Measurements from ENCODE around the gene B4GALT2. TPM values are rescaled to one million over a fixed set of nuclear protein-coding genes. Genes with fewer than 3 reads are reported as not detected.
A peak's percentile ranks its signal among the peaks of the same experiment; 100 is the strongest.

Gene B4GALT2
- total RNA-seq, 4 donors from 2014 or later = 45.3 to 94.5 (median 77.5) TPM

DNA sequence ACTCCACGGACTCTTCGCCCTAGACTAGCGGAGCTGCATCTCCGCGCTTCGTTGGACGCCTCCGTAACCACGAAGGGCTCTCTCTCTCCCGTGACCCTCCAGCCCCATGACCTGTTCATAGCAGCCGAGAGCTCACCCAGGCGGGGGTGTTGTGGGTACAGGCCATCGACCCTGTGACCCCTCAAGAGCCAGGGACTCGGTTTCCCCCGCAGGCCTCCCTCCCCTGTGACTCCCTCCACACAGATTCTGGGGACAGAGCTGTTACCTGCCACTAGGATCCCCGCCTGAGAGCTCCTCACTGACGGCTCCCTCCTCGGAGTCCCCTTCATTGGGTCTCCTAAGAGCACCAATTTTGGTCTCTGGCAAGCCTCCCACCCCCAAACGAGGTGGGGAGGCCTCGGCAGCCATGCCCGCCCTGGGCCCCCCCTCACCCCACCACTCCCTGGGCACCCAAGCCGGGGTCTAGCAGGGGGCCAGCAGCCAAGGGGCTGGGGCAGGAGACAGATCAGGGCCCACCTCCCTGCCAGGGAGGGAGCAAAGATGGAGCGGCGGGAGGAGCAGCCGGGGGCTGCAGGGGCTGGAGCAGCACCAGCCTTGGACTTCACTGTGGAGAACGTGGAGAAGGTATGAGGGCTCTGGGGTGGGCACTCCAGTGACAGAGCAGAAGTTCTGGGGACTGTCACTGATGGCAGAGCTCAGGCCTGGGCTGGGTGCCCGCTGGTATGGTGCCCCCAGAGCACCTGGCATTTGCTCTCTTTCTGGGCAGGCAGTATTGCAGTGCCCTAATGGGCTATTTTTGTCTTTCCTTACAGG, 31.7 kb upstream of the B4GALT2 start:
- peaks cover 0 to 22% (median 18%) of the 10 kb centered on the region in 4 donors for H3K36me3 ChIP-seq
- 2% methylated on average over 10 of the region's 27 CpGs for WGBS
- no peaks in the 10 kb centered on the region for H3K27me3 ChIP-seq
- peak overlapping the region; percentile 92 to 97 (median 94) for H3K27ac ChIP-seq (replicated peaks in 1 of 4)
- no peaks in the 10 kb centered on the region for H3K9me3 ChIP-seq
- no peak for DNase-seq (ENCODE audit: extremely low spot score)
- TF ChIP-seq EP300 (IDR thresholded peaks at IDR 0.05) = no peak
- TF ChIP-seq, protein P1, sequence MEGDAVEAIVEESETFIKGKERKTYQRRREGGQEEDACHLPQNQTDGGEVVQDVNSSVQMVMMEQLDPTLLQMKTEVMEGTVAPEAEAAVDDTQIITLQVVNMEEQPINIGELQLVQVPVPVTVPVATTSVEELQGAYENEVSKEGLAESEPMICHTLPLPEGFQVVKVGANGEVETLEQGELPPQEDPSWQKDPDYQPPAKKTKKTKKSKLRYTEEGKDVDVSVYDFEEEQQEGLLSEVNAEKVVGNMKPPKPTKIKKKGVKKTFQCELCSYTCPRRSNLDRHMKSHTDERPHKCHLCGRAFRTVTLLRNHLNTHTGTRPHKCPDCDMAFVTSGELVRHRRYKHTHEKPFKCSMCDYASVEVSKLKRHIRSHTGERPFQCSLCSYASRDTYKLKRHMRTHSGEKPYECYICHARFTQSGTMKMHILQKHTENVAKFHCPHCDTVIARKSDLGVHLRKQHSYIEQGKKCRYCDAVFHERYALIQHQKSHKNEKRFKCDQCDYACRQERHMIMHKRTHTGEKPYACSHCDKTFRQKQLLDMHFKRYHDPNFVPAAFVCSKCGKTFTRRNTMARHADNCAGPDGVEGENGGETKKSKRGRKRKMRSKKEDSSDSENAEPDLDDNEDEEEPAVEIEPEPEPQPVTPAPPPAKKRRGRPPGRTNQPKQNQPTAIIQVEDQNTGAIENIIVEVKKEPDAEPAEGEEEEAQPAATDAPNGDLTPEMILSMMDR (IDR thresholded peaks at IDR 0.05) = no peak
- peak overlapping the region; percentile 72 to 86 (median 84) for H3K4me3 ChIP-seq
- intact Hi-C loops (cut with DNase I) = no loop called here
- peaks cover 42 to 56% (median 47%) of the 10 kb centered on the region in 4 donors for H3K4me1 ChIP-seq

DNA sequence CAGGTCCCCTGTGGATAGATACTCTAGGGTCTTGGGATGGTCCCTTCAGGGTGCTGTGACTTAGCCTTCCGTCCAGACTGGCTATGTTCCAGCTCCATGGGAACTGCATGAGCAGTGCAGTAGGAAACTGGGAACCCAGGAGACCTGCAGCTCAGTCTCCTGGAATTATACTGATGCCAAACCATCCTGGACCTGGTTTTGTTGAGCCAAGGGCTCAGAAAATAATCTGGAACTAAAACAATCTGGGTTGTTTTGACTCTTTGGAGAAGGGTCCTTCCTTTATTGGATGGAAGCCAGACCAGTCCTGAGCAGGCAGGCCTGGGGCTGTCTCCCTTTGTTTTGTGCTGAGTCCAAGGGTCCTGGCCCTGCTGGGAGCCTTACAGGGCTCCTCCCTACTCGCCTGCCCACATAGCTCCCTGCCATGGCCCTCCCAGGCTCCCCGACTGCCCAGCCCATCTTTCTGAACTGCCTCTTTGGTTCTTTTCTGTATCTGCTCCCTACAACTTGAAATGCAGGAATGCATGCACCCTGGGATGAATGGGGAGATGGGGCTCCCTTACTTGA, 31.1 kb upstream of the B4GALT2 start:
- Histone ChIP-seq H3K4me1 (peaks cover 42 to 56% (median 49%) of the 10 kb centered on the region in 4 donors), H3K27me3 (no peaks in the 10 kb centered on the region), H3K27ac (replicated peaks in 1 of 4) (peak overlapping the region in 3 of 4 donors; percentile 92 to 94 (median 93)), H3K9me3 (no peaks in the 10 kb centered on the region), H3K4me3 (peak overlapping the region; percentile 72 to 86 (median 84)), H3K36me3 (peaks cover 0 to 22% (median 16%) of the 10 kb centered on the region in 4 donors)
- intact Hi-C loops (cut with DNase I) = no loop called here
- no peak for TF ChIP-seq POLR2AphosphoS5 (IDR thresholded peaks at IDR 0.05)
- no peak for TF ChIP-seq POLR2A (IDR thresholded peaks at IDR 0.05; ENCODE audit: low read depth)
- TF ChIP-seq, protein P1 (IDR thresholded peaks at IDR 0.05) = no peak
- no peak for TF ChIP-seq EP300 (IDR thresholded peaks at IDR 0.05)
- WGBS = 37% methylated on average over 3 of the region's 3 CpGs
- DNase-seq (ENCODE audit: extremely low spot score) = no peak

DNA sequence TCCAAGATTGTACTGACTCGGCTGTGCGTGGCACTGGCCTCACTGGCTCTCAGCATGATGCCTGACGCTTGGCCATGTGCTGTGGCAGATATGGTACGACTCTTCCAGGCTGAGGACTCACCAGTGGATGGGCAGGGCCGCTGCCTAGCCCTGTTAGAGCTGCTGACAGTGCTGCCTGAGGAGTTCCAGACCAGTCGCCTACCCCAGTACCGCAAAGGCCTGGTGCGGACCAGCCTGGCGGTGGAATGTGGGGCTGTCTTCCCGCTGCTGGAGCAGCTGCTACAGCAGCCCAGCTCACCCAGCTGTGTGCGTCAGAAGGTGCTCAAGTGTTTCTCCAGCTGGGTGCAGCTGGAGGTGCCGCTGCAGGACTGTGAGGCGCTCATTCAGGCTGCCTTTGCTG, 29.3 kb upstream of the B4GALT2 start:
- Histone ChIP-seq H3K4me3 (no peak overlapping the region), H3K27me3 (no peaks in the 10 kb centered on the region), H3K9me3 (no peaks in the 10 kb centered on the region), H3K4me1 (peaks cover 37 to 58% (median 48%) of the 10 kb centered on the region in 4 donors), H3K36me3 (peaks cover 0 to 22% (median 17%) of the 10 kb centered on the region in 4 donors), H3K27ac (replicated peaks in 1 of 4) (no peak overlapping the region)
- TF ChIP-seq POLR2A (IDR thresholded peaks at IDR 0.05; ENCODE audit: low read depth) (no peak), POLR2AphosphoS5 (IDR thresholded peaks at IDR 0.05) (no peak)
- 95% methylated on average over 7 of the region's 13 CpGs for WGBS
- intact Hi-C loops (cut with DNase I) = no loop called here
- DNase-seq (ENCODE audit: extremely low spot score) = no peak

DNA sequence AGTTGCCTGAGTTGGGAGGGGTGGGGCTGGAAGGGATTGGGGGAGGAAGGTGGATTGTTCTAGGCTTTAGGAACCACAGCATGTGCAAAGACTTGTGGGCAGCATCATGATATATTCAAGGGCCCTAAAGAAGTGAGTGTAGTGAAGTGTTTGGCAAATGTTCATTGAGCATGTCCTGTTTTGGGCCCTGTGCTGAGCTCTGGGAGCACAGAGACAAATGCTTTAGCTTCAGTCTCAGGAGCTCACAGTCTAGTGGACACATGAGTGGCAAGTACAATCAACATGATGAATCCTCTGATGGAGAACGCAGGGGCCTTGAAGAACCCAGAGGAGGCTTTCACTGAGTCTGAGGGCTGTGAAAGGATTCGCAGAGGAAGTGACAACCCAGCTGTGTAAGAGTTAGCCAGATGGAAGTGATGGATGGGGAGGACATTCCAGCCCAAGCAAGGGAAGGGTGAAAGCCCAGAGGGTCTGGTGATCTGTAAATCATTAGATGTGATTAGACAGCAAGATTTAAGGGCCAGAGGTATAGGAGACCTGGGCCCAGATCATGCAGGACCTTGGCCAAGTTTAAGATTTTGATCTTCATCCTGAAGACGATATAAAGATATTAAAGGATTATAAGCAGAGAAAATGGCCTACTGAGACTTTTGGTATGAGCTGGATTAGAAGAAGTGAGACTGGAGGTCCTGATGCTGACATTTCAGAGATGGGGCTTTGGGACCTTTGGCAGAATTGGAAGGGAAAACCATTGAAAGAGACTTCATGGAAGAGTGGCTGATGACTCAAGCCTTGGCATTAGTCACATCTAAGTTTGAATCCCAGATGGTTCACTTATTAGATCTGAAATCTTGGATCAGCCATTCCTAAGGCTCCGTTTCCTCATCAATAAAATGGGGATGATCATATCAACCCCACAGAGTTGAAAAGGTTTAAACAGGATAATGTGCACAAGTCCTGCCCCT, 27.7 kb upstream of the B4GALT2 start:
- no peaks in the 10 kb centered on the region for H3K27me3 ChIP-seq
- WGBS = 90% methylated on average over 4 of the region's 4 CpGs
- TF ChIP-seq EP300 (IDR thresholded peaks at IDR 0.05) = no peak
- no peak for TF ChIP-seq POLR2AphosphoS5 (IDR thresholded peaks at IDR 0.05)
- no peak for TF ChIP-seq POLR2A (IDR thresholded peaks at IDR 0.05; ENCODE audit: low read depth)
- TF ChIP-seq, protein P1 (IDR thresholded peaks at IDR 0.05) = no peak
- H3K4me3 ChIP-seq = no peak overlapping the region
- DNase-seq (ENCODE audit: extremely low spot score) = no peak
- H3K9me3 ChIP-seq = no peaks in the 10 kb centered on the region
- peaks cover 21 to 54% (median 32%) of the 10 kb centered on the region in 4 donors for H3K4me1 ChIP-seq
- intact Hi-C loops (cut with DNase I) = no loop called here
- peaks cover 4 to 27% (median 21%) of the 10 kb centered on the region in 4 donors for H3K36me3 ChIP-seq
- no peak overlapping the region for H3K27ac ChIP-seq (replicated peaks in 1 of 4)
